PFSK-1 (cell line): Measurements from ENCODE around the gene SIM1.

Source experiments
- POLR2AphosphoS5 ChIP-seq: IDR thresholded peaks from 2 replicates; pipeline ENCODE4 v1.6.1; 2012; ENCODE audit warnings: low read depth, mild to moderate bottlenecking, control low read depth, low read length, moderate library complexity
- SIN3A ChIP-seq: IDR thresholded peaks from 2 replicates; pipeline ENCODE4 v1.6.1; 2012; ENCODE audit warnings: mild to moderate bottlenecking, low read length, moderate library complexity, borderline replicate concordance; ENCODE audit not compliant: insufficient read depth
- TAF1 ChIP-seq: IDR thresholded peaks from 2 replicates; pipeline ENCODE4 v1.6.1; 2012; ENCODE audit warnings: low read length, control low read depth, borderline replicate concordance; ENCODE audit not compliant: insufficient read depth

DNA sequence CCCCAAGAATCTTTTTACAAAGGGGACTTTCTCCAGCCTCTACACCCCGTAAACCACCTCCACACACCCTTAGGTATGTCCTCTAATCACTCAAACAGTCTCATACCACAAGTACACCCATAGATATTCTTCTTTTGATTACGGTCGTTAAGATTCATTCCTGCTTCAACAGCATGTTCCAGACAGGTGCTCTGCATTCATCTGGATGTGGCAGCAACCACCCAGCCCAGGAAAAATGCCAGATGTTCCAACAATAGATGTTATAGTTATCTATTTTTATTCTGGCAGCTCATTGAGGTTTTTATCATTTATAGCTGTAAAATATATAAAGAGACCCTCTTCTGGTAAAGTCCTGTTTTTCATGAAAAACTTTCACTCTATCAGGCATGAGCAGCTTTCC, 60.7 kb downstream of the SIM1 start:
- TF ChIP-seq SIN3A (no peak), POLR2AphosphoS5 (no peak), TAF1 (no peak)
